ENCODE measurements around the gene FKBP14.

The FKBP14 gene

GRCh38 chr7:29971566-29972314 lies 54.8 kb downstream of the FKBP14 start:
- no peaks in the 10 kb centered on the region; the same call in 1 of the 2 replicates for H3K9me3 ChIP-seq
- H3K4me1 ChIP-seq, result peaks cover 4% of the 10 kb centered on the region; the same call in 1 of the 2 replicates
- no peaks in the 10 kb centered on the region for H3K27me3 ChIP-seq
- TF ChIP-seq CTCF (IDR thresholded peaks at IDR 0.05; ENCODE audit: low read depth, low read length), result no peak
- no peak for DNase-seq
- H3K4me3 ChIP-seq (ENCODE audit: low read depth, low read length), result no peak overlapping the region
- H3K36me3 ChIP-seq, result peaks cover 32% of the 10 kb centered on the region

GRCh38 chr7:29970158-29970557 lies 56.3 kb downstream of the FKBP14 start:
- Histone ChIP-seq H3K36me3 (peaks cover 27% of the 10 kb centered on the region), H3K4me1 (no peaks in the 10 kb centered on the region; the same call in 1 of the 2 replicates), H3K4me3 (ENCODE audit: low read depth, low read length) (no peak overlapping the region), H3K27me3 (no peaks in the 10 kb centered on the region), H3K9me3 (no peaks in the 10 kb centered on the region; the same call in 1 of the 2 replicates)
- DNase-seq, result no peak
- no peak for TF ChIP-seq CTCF (IDR thresholded peaks at IDR 0.05; ENCODE audit: low read depth, low read length)

GRCh38 chr7:29969738-29970137 lies 56.8 kb downstream of the FKBP14 start:
- no peaks in the 10 kb centered on the region for H3K4me1 ChIP-seq

GRCh38 chr7:29968683-29969395 lies 57.7 kb downstream of the FKBP14 start:
- Histone ChIP-seq H3K27me3 (no peaks in the 10 kb centered on the region), H3K4me3 (ENCODE audit: low read depth, low read length) (no peak overlapping the region), H3K9me3 (no peaks in the 10 kb centered on the region; the same call in 1 of the 2 replicates), H3K36me3 (peaks cover 29% of the 10 kb centered on the region), H3K4me1 (no peaks in the 10 kb centered on the region; the same call in 1 of the 2 replicates)
- DNase-seq, result no peak
- no peak for TF ChIP-seq CTCF (IDR thresholded peaks at IDR 0.05; ENCODE audit: low read depth, low read length)

More at GRCh38 chr7:29969738-29970137, 56.8 kb downstream of the FKBP14 start:
- DNase-seq, result no peak
- TF ChIP-seq CTCF (IDR thresholded peaks at IDR 0.05; ENCODE audit: low read depth, low read length), result no peak
- Histone ChIP-seq H3K27me3 (no peaks in the 10 kb centered on the region), H3K36me3 (peaks cover 29% of the 10 kb centered on the region), H3K9me3 (no peaks in the 10 kb centered on the region; the same call in 1 of the 2 replicates), H3K4me3 (ENCODE audit: low read depth, low read length) (no peak overlapping the region)

- H3K27me3 ChIP-seq, result no peaks in the 10 kb centered on the region
- no peaks in the 10 kb centered on the region; the same call in 1 of the 2 replicates for H3K4me1 ChIP-seq
- no peak for DNase-seq
- TF ChIP-seq CTCF (IDR thresholded peaks at IDR 0.05; ENCODE audit: low read depth, low read length), result no peak
- no peaks in the 10 kb centered on the region for H3K9me3 ChIP-seq
- no peak overlapping the region for H3K4me3 ChIP-seq (ENCODE audit: low read depth, low read length)
- H3K36me3 ChIP-seq, result peaks cover 26% of the 10 kb centered on the region
Measured at GRCh38 chr7:29965030-29965429, 61.5 kb downstream of the FKBP14 start.

Data from BE2C (cell line).